ENCODE data around the gene RAB31.

The RAB31 gene

DNA sequence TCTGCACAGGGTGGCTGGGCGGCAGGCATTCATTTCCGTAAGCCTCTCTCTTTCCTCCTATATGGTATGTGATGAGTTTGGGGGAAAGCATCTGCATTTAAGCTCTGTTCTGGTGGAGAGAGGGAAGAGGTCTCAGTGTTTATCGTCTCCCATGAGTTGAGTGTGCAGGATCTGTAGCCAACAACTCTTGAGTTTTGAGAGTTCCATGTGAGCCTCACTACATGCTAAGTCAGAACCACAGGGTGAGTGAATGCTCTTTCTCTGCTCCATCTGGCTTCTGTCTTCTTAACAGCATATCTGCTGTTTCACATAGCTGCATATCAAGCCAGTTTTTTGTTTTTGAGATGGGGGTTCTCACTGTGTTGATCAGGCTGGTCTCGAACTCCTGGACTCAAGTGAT lies 22.7 kb downstream of the RAB31 start:
- peak overlapping the region; percentile 19 for H3K27ac ChIP-seq (ENCODE audit: poor library complexity, severe bottlenecking)
- H3K27me3 ChIP-seq (ENCODE audit: insufficient read depth, poor library complexity, severe bottlenecking): no peaks in the 10 kb centered on the region
- ATAC-seq (ENCODE audit: low read depth) (no peak), DNase-seq (ENCODE audit: low spot score) (no peak)
- no peaks in the 10 kb centered on the region for H3K9me3 ChIP-seq (ENCODE audit: severe bottlenecking)
- no peak overlapping the region for H3K4me3 ChIP-seq (ENCODE audit: severe bottlenecking)
- H3K36me3 ChIP-seq (ENCODE audit: low read depth): peaks cover 7% of the 10 kb centered on the region
- TF ChIP-seq CTCF (IDR thresholded peaks at IDR 0.05; ENCODE audit: poor library complexity, severe bottlenecking): no peak
- peaks cover 19% of the 10 kb centered on the region for H3K4me1 ChIP-seq (ENCODE audit: insufficient read depth, poor library complexity, severe bottlenecking)

GRCh38 chr18:9731380-9731779 lies 23.3 kb downstream of the RAB31 start:
- peaks cover 7% of the 10 kb centered on the region for H3K36me3 ChIP-seq (ENCODE audit: low read depth)
- H3K9me3 ChIP-seq (ENCODE audit: severe bottlenecking): no peaks in the 10 kb centered on the region
- no peak overlapping the region for H3K4me3 ChIP-seq (ENCODE audit: severe bottlenecking)
- H3K27ac ChIP-seq (ENCODE audit: poor library complexity, severe bottlenecking): peak overlapping the region; percentile 19
- peaks cover 19% of the 10 kb centered on the region for H3K4me1 ChIP-seq (ENCODE audit: insufficient read depth, poor library complexity, severe bottlenecking)
- H3K27me3 ChIP-seq (ENCODE audit: insufficient read depth, poor library complexity, severe bottlenecking): no peaks in the 10 kb centered on the region
- no peak for DNase-seq (ENCODE audit: low spot score)
- TF ChIP-seq CTCF (IDR thresholded peaks at IDR 0.05; ENCODE audit: poor library complexity, severe bottlenecking): no peak
- ATAC-seq (ENCODE audit: low read depth): peak; percentile 82

GRCh38 chr18:9732031-9732430 lies 23.9 kb downstream of the RAB31 start:
- ATAC-seq (ENCODE audit: low read depth) (no peak), DNase-seq (ENCODE audit: low spot score) (no peak)
- Histone ChIP-seq H3K27ac (ENCODE audit: poor library complexity, severe bottlenecking) (peak overlapping the region; percentile 19), H3K4me1 (ENCODE audit: insufficient read depth, poor library complexity, severe bottlenecking) (peaks cover 25% of the 10 kb centered on the region), H3K36me3 (ENCODE audit: low read depth) (peaks cover 7% of the 10 kb centered on the region), H3K4me3 (ENCODE audit: severe bottlenecking) (no peak overlapping the region), H3K27me3 (ENCODE audit: insufficient read depth, poor library complexity, severe bottlenecking) (no peaks in the 10 kb centered on the region), H3K9me3 (ENCODE audit: severe bottlenecking) (no peaks in the 10 kb centered on the region)
- no peak for TF ChIP-seq CTCF (IDR thresholded peaks at IDR 0.05; ENCODE audit: poor library complexity, severe bottlenecking)

DNA sequence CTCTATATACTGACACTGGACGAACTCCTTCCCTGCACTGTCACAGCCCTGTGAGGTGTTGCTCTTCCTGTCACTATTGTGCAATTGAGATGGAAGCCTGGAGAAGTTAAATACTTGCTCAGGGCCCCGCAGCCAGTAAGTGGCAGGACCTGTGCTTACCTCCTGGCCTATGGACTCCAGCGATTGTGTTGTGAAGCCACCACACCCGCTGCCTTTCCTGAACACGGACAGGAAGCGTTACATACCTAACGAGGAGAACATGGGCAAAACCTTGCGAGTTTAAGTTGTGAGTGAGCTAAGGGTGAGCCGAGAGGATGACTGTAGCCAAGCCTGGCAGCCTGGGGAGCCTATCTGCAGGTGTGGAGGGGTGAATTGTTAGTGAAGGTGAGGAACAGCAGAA lies 26.1 kb downstream of the RAB31 start:
- DNase-seq (ENCODE audit: low spot score) (no peak), ATAC-seq (ENCODE audit: low read depth) (peak; percentile 78)
- TF ChIP-seq CTCF (IDR thresholded peaks at IDR 0.05; ENCODE audit: poor library complexity, severe bottlenecking): no peak
- H3K36me3 ChIP-seq (ENCODE audit: low read depth): peaks cover 7% of the 10 kb centered on the region
- peaks cover 31% of the 10 kb centered on the region for H3K4me1 ChIP-seq (ENCODE audit: insufficient read depth, poor library complexity, severe bottlenecking)
- H3K9me3 ChIP-seq (ENCODE audit: severe bottlenecking): no peaks in the 10 kb centered on the region
- no peaks in the 10 kb centered on the region for H3K27me3 ChIP-seq (ENCODE audit: insufficient read depth, poor library complexity, severe bottlenecking)
- H3K4me3 ChIP-seq (ENCODE audit: severe bottlenecking): no peak overlapping the region
- H3K27ac ChIP-seq (ENCODE audit: poor library complexity, severe bottlenecking): peak overlapping the region; percentile 67

GRCh38 chr18:9735238-9735637 lies 27.1 kb downstream of the RAB31 start:
- Histone ChIP-seq H3K27ac (ENCODE audit: poor library complexity, severe bottlenecking) (no peak overlapping the region), H3K27me3 (ENCODE audit: insufficient read depth, poor library complexity, severe bottlenecking) (no peaks in the 10 kb centered on the region), H3K36me3 (ENCODE audit: low read depth) (peaks cover 7% of the 10 kb centered on the region), H3K9me3 (ENCODE audit: severe bottlenecking) (no peaks in the 10 kb centered on the region), H3K4me3 (ENCODE audit: severe bottlenecking) (no peak overlapping the region), H3K4me1 (ENCODE audit: insufficient read depth, poor library complexity, severe bottlenecking) (peaks cover 36% of the 10 kb centered on the region)
- no peak for TF ChIP-seq CTCF (IDR thresholded peaks at IDR 0.05; ENCODE audit: poor library complexity, severe bottlenecking)
- no peak for ATAC-seq (ENCODE audit: low read depth)
- DNase-seq (ENCODE audit: low spot score): no peak

Data from RWPE2 (cell line).